HG03460 (cell line): ENCODE data around the gene NINJ1.
"Not testable (repeated sequence)": the region's sequence is repeated elsewhere in the genome, so short reads cannot be mapped to it uniquely, and the experiment has no call there.

Experiments
- ATAC-seq: cut with Tn5 transposase; IDR thresholded peaks from one replicate; pipeline ENCODE4 v1.9.1; 2021; ENCODE audit not compliant: unreplicated experiment

Gene NINJ1

GRCh38 chr9:93107825-93108161 lies 26.3 kb downstream of the NINJ1 start:
- ATAC-seq = no peak

- ATAC-seq = no peak
Measured at GRCh38 chr9:93107151-93107824, 26.8 kb downstream of the NINJ1 start.

- no peak for ATAC-seq
Measured at GRCh38 chr9:93105620-93106019, 28.4 kb downstream of the NINJ1 start.

- ATAC-seq = not testable (repeated sequence)
Measured at GRCh38 chr9:93101086-93101485, 33.0 kb downstream of the NINJ1 start.

GRCh38 chr9:93100276-93100636 lies 33.8 kb downstream of the NINJ1 start:
- ATAC-seq = no peak

GRCh38 chr9:93099551-93100275 lies 34.3 kb downstream of the NINJ1 start:
- no peak for ATAC-seq

- ATAC-seq = no peak
Measured at GRCh38 chr9:93098236-93098946, 35.7 kb downstream of the NINJ1 start.

- no peak for ATAC-seq
Measured at GRCh38 chr9:93097511-93098201, 36.4 kb downstream of the NINJ1 start.

- ATAC-seq = no peak
Measured at GRCh38 chr9:93096811-93097382, 37.2 kb downstream of the NINJ1 start.

- ATAC-seq = peak; percentile 16
Measured at GRCh38 chr9:93096131-93096802, 37.8 kb downstream of the NINJ1 start, which contains the start of gene CARD19. Gene CARD19, plus strand, starts transcription at chr9:93096217. Its CDS starts 129 bp downstream, at chr9:93096346.

GRCh38 chr9:93095205-93096130 lies 38.6 kb downstream of the NINJ1 start:
- peak; percentile 56 for ATAC-seq

GRCh38 chr9:93094658-93095204 lies 39.3 kb downstream of the NINJ1 start:
- no peak for ATAC-seq

- ATAC-seq = no peak
Measured at GRCh38 chr9:93093877-93094657, 40.0 kb downstream of the NINJ1 start.

- ATAC-seq = no peak
Measured at GRCh38 chr9:93093127-93093876, 40.7 kb downstream of the NINJ1 start.

GRCh38 chr9:93092251-93092991 lies 41.6 kb downstream of the NINJ1 start:
- no peak for ATAC-seq

- no peak for ATAC-seq
Measured at GRCh38 chr9:93091453-93092081, 42.5 kb downstream of the NINJ1 start.

- no peak for ATAC-seq
Measured at GRCh38 chr9:93091056-93091452, 43.0 kb downstream of the NINJ1 start.
